ENCODE results near the gene ZNF107.

The ZNF107 gene

GRCh38 chr7:64665980-64666662, at the start of gene ZNF107:
ZNF107 (plus strand) TSS chr7:64666133; CDS start chr7:64666283, 150 bp downstream.
- Histone ChIP-seq H3K4me1 (ENCODE audit: insufficient read depth, low read length, severe bottlenecking) (peaks cover 28% of the 10 kb centered on the region), H4K20me1 (ENCODE audit: insufficient read depth, low read length) (no peaks in the 10 kb centered on the region), H3K9me3 (ENCODE audit: low read length) (peaks cover 9% of the 10 kb centered on the region), H3F3A (ENCODE audit: insufficient read depth, low read length) (no peaks in the 10 kb centered on the region), H3K9ac (ENCODE audit: low read length) (peak within 1 kb of the TSS; percentile 70), H3K27ac (ENCODE audit: low read depth, low read length, poor library complexity, severe bottlenecking) (peak within 1 kb of the TSS; percentile 57), H2AFZ (ENCODE audit: low read length) (peak within 1 kb of the TSS; percentile 88), H3K36me3 (ENCODE audit: insufficient read depth, low read length) (peaks cover 35% of the 10 kb centered on the region), H3K27me3 (ENCODE audit: insufficient read depth, low read length) (no peaks in the 10 kb centered on the region), H3K4me3 (ENCODE audit: low read depth, low read length, poor library complexity, severe bottlenecking) (peak within 1 kb of the TSS; percentile 70), H3K4me2 (ENCODE audit: low read length) (peak within 1 kb of the TSS; percentile 79), H3K79me2 (ENCODE audit: insufficient read depth, low read length) (peaks cover 48% of the 10 kb centered on the region), H3K9me2 (ENCODE audit: low read depth, low read length) (no peaks in the 10 kb centered on the region)
- TF ChIP-seq EZH2 (IDR thresholded peaks at IDR 0.05; ENCODE audit: borderline replicate concordance, low read length), result no peak
- no peak for TF ChIP-seq CTCF (IDR thresholded peaks at IDR 0.05; ENCODE audit: low read length)

GRCh38 chr7:64618785-64619456, 47.0 kb upstream of the ZNF107 start:
- TF ChIP-seq EZH2 (IDR thresholded peaks at IDR 0.05; ENCODE audit: borderline replicate concordance, low read length) (no peak), CTCF (IDR thresholded peaks at IDR 0.05; ENCODE audit: low read length) (peak; percentile 89)
- no peak overlapping the region for H3K4me2 ChIP-seq (ENCODE audit: low read length)
- no peak overlapping the region for H3K9ac ChIP-seq (ENCODE audit: low read length)

GRCh38 chr7:64619705-64620104, 46.2 kb upstream of the ZNF107 start:
- Histone ChIP-seq H3K9ac (ENCODE audit: low read length) (no peak overlapping the region), H3K27me3 (ENCODE audit: insufficient read depth, low read length) (no peaks in the 10 kb centered on the region), H3K9me2 (ENCODE audit: low read depth, low read length) (no peaks in the 10 kb centered on the region), H4K20me1 (ENCODE audit: insufficient read depth, low read length) (no peaks in the 10 kb centered on the region), H3K36me3 (ENCODE audit: insufficient read depth, low read length) (no peaks in the 10 kb centered on the region), H3K4me2 (ENCODE audit: low read length) (no peak overlapping the region), H3K4me3 (ENCODE audit: low read depth, low read length, poor library complexity, severe bottlenecking) (no peak overlapping the region), H3K27ac (ENCODE audit: low read depth, low read length, poor library complexity, severe bottlenecking) (no peak overlapping the region), H3F3A (ENCODE audit: insufficient read depth, low read length) (no peaks in the 10 kb centered on the region), H2AFZ (ENCODE audit: low read length) (no peak overlapping the region), H3K79me2 (ENCODE audit: insufficient read depth, low read length) (no peaks in the 10 kb centered on the region), H3K4me1 (ENCODE audit: insufficient read depth, low read length, severe bottlenecking) (no peaks in the 10 kb centered on the region), H3K9me3 (ENCODE audit: low read length) (peaks cover 13% of the 10 kb centered on the region)
- TF ChIP-seq CTCF (IDR thresholded peaks at IDR 0.05; ENCODE audit: low read length) (no peak), EZH2 (IDR thresholded peaks at IDR 0.05; ENCODE audit: borderline replicate concordance, low read length) (no peak)

More at GRCh38 chr7:64618785-64619456, 47.0 kb upstream of the ZNF107 start:
- Histone ChIP-seq H3K27me3 (ENCODE audit: insufficient read depth, low read length) (no peaks in the 10 kb centered on the region), H3K9me3 (ENCODE audit: low read length) (peaks cover 13% of the 10 kb centered on the region), H3F3A (ENCODE audit: insufficient read depth, low read length) (no peaks in the 10 kb centered on the region), H3K4me1 (ENCODE audit: insufficient read depth, low read length, severe bottlenecking) (no peaks in the 10 kb centered on the region), H4K20me1 (ENCODE audit: insufficient read depth, low read length) (no peaks in the 10 kb centered on the region), H3K36me3 (ENCODE audit: insufficient read depth, low read length) (no peaks in the 10 kb centered on the region), H2AFZ (ENCODE audit: low read length) (no peak overlapping the region), H3K9me2 (ENCODE audit: low read depth, low read length) (no peaks in the 10 kb centered on the region), H3K79me2 (ENCODE audit: insufficient read depth, low read length) (no peaks in the 10 kb centered on the region), H3K27ac (ENCODE audit: low read depth, low read length, poor library complexity, severe bottlenecking) (no peak overlapping the region), H3K4me3 (ENCODE audit: low read depth, low read length, poor library complexity, severe bottlenecking) (no peak overlapping the region)
